ENCODE data around the gene RRP1. TPM values are rescaled to one million over a fixed set of nuclear protein-coding genes. Genes with fewer than 3 reads are reported as not detected.
A peak's percentile ranks its signal among the peaks of the same experiment; 100 is the strongest.

RRP1 gene
- total and polyA plus RNA-seq, 2 of the 13 experiments (the other 11 are each of a cell fraction or from before 2014, with no cell fraction given), result 20.1 to 35.1 TPM

GRCh38 chr21:43760391-43760958, 28.9 kb upstream of the RRP1 start (continued):
- peak; percentile 24; the same call in 1 of the 2 replicates for TF ChIP-seq CTCF (CRISPR knock-in tag; IDR thresholded peaks at IDR 0.05)
- TF ChIP-seq, protein P1, sequence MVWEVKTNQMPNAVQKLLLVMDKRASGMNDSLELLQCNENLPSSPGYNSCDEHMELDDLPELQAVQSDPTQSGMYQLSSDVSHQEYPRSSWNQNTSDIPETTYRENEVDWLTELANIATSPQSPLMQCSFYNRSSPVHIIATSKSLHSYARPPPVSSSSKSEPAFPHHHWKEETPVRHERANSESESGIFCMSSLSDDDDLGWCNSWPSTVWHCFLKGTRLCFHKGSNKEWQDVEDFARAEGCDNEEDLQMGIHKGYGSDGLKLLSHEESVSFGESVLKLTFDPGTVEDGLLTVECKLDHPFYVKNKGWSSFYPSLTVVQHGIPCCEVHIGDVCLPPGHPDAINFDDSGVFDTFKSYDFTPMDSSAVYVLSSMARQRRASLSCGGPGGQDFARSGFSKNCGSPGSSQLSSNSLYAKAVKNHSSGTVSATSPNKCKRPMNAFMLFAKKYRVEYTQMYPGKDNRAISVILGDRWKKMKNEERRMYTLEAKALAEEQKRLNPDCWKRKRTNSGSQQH (CRISPR knock-in tag; IDR thresholded peaks at IDR 0.05; ENCODE audit: low read depth), result no peak
- no peak for TF ChIP-seq SCMH1 (CRISPR knock-in tag; IDR thresholded peaks at IDR 0.05; ENCODE audit: borderline replicate concordance)
- no peak for TF ChIP-seq USF2 (IDR thresholded peaks at IDR 0.05; ENCODE audit: low read depth, low read length)
- TF ChIP-seq USF2 (CRISPR knock-in tag; IDR thresholded peaks at IDR 0.05; ENCODE audit: borderline replicate concordance), result no peak
- TF ChIP-seq KAT7 (CRISPR knock-in tag; IDR thresholded peaks at IDR 0.05; ENCODE audit: borderline replicate concordance), result no peak
- TF ChIP-seq, protein P2, sequence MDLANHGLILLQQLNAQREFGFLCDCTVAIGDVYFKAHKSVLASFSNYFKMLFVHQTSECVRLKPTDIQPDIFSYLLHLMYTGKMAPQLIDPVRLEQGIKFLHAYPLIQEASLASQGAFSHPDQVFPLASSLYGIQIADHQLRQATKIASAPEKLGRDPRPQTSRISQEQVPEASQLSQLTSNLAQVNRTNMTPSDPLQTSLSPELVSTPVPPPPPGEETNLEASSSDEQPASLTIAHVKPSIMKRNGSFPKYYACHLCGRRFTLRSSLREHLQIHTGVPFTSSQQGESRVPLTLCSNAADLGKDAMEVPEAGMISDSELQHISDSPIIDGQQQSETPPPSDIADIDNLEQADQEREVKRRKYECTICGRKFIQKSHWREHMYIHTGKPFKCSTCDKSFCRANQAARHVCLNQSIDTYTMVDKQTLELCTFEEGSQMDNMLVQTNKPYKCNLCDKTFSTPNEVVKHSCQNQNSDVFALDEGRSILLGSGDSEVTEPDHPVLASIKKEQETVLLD (CRISPR knock-in tag; IDR thresholded peaks at IDR 0.05; ENCODE audit: low read depth), result no peak
- TF ChIP-seq ZNF205 (CRISPR knock-in tag; IDR thresholded peaks at IDR 0.05), result no peak
- peak; percentile 24 for TF ChIP-seq STAG1 (CRISPR knock-in tag; IDR thresholded peaks at IDR 0.05)
- TF ChIP-seq SOX6 (IDR thresholded peaks at IDR 0.05), result no peak
- TF ChIP-seq SOX6 (CRISPR knock-in tag; IDR thresholded peaks at IDR 0.05), result no peak
- TF ChIP-seq CENPT (CRISPR knock-in tag; IDR thresholded peaks at IDR 0.05; ENCODE audit: low read depth), result no peak
- TF ChIP-seq, protein P3, sequence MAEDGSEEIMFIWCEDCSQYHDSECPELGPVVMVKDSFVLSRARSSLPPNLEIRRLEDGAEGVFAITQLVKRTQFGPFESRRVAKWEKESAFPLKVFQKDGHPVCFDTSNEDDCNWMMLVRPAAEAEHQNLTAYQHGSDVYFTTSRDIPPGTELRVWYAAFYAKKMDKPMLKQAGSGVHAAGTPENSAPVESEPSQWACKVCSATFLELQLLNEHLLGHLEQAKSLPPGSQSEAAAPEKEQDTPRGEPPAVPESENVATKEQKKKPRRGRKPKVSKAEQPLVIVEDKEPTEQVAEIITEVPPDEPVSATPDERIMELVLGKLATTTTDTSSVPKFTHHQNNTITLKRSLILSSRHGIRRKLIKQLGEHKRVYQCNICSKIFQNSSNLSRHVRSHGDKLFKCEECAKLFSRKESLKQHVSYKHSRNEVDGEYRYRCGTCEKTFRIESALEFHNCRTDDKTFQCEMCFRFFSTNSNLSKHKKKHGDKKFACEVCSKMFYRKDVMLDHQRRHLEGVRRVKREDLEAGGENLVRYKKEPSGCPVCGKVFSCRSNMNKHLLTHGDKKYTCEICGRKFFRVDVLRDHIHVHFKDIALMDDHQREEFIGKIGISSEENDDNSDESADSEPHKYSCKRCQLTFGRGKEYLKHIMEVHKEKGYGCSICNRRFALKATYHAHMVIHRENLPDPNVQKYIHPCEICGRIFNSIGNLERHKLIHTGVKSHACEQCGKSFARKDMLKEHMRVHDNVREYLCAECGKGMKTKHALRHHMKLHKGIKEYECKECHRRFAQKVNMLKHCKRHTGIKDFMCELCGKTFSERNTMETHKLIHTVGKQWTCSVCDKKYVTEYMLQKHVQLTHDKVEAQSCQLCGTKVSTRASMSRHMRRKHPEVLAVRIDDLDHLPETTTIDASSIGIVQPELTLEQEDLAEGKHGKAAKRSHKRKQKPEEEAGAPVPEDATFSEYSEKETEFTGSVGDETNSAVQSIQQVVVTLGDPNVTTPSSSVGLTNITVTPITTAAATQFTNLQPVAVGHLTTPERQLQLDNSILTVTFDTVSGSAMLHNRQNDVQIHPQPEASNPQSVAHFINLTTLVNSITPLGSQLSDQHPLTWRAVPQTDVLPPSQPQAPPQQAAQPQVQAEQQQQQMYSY (CRISPR knock-in tag; IDR thresholded peaks at IDR 0.05), result no peak
- no peak for TF ChIP-seq BCL6 (CRISPR knock-in tag; IDR thresholded peaks at IDR 0.05)
- TF ChIP-seq, protein P4, sequence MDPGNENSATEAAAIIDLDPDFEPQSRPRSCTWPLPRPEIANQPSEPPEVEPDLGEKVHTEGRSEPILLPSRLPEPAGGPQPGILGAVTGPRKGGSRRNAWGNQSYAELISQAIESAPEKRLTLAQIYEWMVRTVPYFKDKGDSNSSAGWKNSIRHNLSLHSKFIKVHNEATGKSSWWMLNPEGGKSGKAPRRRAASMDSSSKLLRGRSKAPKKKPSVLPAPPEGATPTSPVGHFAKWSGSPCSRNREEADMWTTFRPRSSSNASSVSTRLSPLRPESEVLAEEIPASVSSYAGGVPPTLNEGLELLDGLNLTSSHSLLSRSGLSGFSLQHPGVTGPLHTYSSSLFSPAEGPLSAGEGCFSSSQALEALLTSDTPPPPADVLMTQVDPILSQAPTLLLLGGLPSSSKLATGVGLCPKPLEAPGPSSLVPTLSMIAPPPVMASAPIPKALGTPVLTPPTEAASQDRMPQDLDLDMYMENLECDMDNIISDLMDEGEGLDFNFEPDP (CRISPR knock-in tag; conservative IDR thresholded peaks at IDR 0.05), result no peak
- no peak for TF ChIP-seq PTBP1 (IDR thresholded peaks at IDR 0.05; ENCODE audit: low read depth, low read length, poor library complexity, severe bottlenecking)
